HAP-1 (cell line): ENCODE data around the gene MADD.
"Not testable (repeated sequence)": the region's sequence is repeated elsewhere in the genome, so short reads cannot be mapped to it uniquely, and the experiment has no call there.

Source experiments
- DNase-seq, 2 experiments: peaks; one replicate each; pipeline ENCODE4 v3.0.0-alpha.2; 2016 to 2020; ENCODE audit warnings: low spot score in 2 of 2
- H3K27me3 ChIP-seq: fragments of 250-450 bp; sonication (Bioruptor Pico); 2 replicates; pipeline ENCODE4 v1.5.1; 2020; ENCODE audit warnings: low read depth, mild to moderate bottlenecking, moderate library complexity
- H3K36me3 ChIP-seq: fragments of 250-450 bp; sonication (Bioruptor Pico); replicated peaks from 2 replicates; pipeline ENCODE4 v1.5.1; 2020; ENCODE audit warnings: mild to moderate bottlenecking
- H3K4me1 ChIP-seq: fragments of 250-450 bp; sonication (Bioruptor Pico); 2 replicates; pipeline ENCODE4 v1.5.1; 2020; ENCODE audit warnings: mild to moderate bottlenecking
- H3K4me3 ChIP-seq: fragments of 250-450 bp; sonication (Bioruptor Pico); 2 replicates; pipeline ENCODE4 v1.5.1; 2020; ENCODE audit warnings: mild to moderate bottlenecking, moderate library complexity
- H3K9me3 ChIP-seq: fragments of 250-450 bp; sonication (Bioruptor Pico); 2 replicates; pipeline ENCODE4 v1.5.1; 2020; ENCODE audit warnings: mild to moderate bottlenecking, moderate library complexity
- in situ Hi-C: fragments of 300-500 bp; cut with MboI; formaldehyde crosslinking; loops from 3 replicates; pipeline ENCODE4 v1.14.3; 2020; ENCODE audit warnings: low sequenced_read_pairs, inconsistent platforms, mixed read lengths

Gene MADD

DNA sequence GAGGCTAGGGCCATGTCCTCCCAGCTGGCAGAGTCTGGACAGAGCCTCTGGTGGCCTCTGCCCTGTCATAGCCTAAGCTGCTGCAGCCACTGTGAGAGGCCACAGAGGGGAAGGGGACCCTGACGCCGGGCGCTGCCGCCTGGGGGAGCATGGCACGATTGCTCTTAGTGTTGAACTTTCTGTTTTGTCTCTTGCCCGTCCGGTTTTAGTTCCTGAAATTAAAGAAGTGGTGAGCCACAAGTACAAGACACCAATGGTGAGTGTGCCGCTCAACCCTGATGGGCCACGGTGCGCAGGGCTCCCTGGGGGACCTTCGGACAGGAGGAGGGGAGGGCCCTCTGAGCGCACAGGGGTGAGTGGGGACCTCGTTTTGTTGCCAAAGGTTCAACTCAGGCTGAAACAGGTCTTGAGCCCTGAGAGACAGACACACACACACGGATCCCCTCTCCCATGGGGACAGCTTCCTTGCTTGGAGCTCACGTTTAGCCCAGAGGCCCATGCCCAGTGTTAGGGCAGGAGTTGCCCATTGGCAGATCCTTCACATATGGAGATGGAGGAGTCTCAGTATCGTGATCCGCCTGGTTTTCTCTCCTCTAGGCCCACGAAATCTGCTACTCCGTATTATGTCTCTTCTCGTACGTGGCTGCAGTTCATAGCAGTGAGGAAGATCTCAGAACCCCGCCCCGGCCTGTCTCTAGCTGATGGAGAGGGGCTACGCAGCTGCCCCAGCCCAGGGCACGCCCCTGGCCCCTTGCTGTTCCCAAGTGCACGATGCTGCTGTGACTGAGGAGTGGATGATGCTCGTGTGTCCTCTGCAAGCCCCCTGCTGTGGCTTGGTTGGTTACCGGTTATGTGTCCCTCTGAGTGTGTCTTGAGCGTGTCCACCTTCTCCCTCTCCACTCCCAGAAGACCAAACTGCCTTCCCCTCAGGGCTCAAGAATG is 58.8 kb downstream of the MADD start:
- H3K4me3 ChIP-seq = no peak overlapping the region
- H3K9me3 ChIP-seq = no peaks in the 10 kb centered on the region
- H3K4me1 ChIP-seq = no peaks in the 10 kb centered on the region
- H3K36me3 ChIP-seq = peaks cover 8% of the 10 kb centered on the region
- in situ Hi-C loops = no loop called here
- no peaks in the 10 kb centered on the region for H3K27me3 ChIP-seq
- DNase-seq = no peak

DNA sequence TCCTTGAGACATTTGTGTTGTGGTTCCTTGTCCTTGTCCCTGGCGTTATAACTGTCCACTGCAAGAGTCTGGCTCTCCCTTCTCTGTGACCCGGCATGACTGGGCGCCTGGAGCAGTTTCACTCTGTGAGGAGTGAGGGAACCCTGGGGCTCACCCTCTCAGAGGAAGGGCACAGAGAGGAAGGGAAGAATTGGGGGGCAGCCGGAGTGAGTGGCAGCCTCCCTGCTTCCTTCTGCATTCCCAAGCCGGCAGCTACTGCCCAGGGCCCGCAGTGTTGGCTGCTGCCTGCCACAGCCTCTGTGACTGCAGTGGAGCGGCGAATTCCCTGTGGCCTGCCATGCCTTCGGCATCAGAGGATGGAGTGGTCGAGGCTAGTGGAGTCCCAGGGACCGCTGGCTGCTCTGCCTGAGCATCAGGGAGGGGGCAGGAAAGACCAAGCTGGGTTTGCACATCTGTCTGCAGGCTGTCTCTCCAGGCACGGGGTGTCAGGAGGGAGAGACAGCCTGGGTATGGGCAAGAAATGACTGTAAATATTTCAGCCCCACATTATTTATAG is 59.6 kb downstream of the MADD start:
- DNase-seq = no peak
- no peaks in the 10 kb centered on the region for H3K4me1 ChIP-seq
- H3K4me3 ChIP-seq = no peak overlapping the region
- peaks cover 8% of the 10 kb centered on the region for H3K36me3 ChIP-seq
- in situ Hi-C loops = no loop called here
- no peaks in the 10 kb centered on the region for H3K9me3 ChIP-seq
- no peaks in the 10 kb centered on the region for H3K27me3 ChIP-seq

DNA sequence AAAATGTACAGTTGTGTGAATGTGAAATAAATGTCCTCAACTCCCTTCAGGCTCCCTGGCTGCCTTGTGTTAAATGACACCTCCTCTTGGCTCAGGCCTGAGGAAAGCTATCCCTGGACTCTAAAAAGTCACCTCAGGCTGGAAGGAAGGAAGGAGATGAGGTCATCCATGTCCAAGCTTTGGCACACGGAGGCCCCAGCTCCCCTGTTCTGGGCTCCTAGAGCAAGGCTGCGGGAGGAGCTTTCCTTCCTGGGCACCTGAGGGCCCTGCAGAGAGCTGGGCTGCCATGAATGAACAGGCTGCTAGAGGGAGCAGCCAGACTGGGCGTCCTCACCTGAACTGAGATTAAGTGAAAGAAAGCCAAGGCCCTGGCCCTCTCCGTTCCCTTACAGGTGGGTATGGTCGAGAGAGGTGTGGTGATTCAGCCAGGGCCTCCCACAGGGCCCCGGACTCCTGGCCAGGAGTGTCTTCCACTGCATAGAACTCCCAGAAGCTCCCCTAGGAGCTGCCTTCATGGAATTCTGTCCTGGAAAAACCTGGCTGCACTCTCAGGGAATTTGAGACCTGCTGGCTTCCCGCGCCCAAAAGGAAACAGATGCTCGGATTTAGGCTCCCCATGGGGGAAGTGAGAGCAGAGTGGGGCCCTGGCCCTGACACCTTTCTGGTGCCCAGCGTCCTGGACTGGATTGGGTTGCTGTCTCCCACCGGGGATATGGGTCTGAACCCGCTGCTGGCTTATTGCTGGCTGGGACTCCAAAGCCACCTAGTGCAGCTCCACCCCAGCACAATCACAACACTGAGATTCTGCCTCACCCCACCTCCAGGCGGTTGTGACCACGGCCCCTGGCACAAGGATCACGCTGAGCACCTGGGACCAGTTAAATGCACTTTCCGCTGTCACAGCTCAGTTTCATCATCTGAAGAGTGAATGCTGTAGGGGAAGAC is 60.3 kb downstream of the MADD start:
- DNase-seq = no peak
- Histone ChIP-seq H3K4me3 (no peak overlapping the region), H3K27me3 (no peaks in the 10 kb centered on the region), H3K36me3 (peaks cover 8% of the 10 kb centered on the region), H3K9me3 (no peaks in the 10 kb centered on the region), H3K4me1 (no peaks in the 10 kb centered on the region)
- in situ Hi-C loops = no loop called here

DNA sequence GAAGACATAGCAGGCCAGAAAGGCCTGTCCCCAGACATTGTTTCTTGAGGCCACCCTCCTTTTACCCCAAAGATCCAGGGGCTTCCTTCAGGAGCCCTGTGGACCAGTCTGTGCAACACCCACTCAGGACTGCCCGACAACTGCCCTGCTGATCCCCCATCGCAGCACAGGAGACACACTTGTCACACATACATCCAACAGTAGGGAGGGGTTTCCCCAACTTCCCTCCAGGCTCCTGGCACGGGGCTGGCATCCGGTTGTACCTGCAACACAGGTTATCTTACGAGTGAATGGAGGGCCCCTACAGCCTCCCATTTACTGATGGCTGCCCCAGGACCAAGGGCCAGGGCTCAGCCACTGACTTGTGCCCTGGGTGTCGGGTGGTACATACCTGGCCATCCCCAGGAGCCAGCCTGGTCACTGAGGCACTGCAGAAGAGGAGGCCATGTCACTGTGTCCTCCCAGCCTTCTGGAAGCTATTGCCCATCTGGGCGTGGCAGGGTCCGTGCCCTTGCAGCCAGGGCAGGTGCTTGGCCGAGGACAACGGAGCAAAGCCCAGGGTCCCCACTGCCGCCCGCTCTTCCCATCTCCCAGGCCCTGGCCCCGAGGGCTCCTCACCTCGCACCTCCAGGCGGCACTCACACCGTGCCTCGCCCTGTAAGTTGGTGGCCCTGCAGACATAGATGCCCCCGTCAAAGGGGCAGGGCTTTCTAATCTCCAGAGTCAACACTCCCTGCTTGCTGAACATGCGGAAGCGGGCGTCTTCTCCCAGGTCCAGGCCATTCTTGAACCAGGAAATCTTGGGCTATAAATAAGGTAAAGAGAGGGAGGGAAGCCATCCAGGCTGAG is 61.7 kb downstream of the MADD start:
- H3K36me3 ChIP-seq = peaks cover 8% of the 10 kb centered on the region
- no peak overlapping the region for H3K4me3 ChIP-seq
- H3K9me3 ChIP-seq = no peaks in the 10 kb centered on the region
- DNase-seq = no peak
- in situ Hi-C loops = no loop called here
- no peaks in the 10 kb centered on the region for H3K27me3 ChIP-seq
- no peaks in the 10 kb centered on the region for H3K4me1 ChIP-seq

DNA sequence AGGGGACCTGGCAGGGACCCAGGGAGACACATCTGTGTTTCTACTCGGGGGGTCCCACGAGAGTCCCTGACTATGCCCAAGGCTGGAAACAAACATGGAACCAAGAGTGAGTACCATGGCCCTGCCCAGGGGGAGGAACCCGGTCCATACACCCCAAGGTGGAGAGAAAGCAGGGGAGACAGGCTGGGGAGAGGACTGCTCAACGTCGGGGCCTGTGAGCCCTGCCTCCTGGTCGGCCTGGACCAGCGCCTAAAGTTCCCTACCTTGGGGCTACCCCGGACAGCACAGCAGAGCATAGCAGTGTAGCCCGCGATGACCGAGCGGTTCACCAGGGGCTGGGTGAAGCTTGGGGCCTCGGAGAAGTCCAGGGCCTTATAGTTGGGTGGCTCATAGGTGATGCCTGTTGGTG is 62.4 kb downstream of the MADD start:
- no peaks in the 10 kb centered on the region for H3K27me3 ChIP-seq
- peaks cover 8% of the 10 kb centered on the region for H3K36me3 ChIP-seq
- no peak for DNase-seq
- H3K4me1 ChIP-seq = no peaks in the 10 kb centered on the region
- in situ Hi-C loops = no loop called here
- no peak overlapping the region for H3K4me3 ChIP-seq
- H3K9me3 ChIP-seq = no peaks in the 10 kb centered on the region

DNA sequence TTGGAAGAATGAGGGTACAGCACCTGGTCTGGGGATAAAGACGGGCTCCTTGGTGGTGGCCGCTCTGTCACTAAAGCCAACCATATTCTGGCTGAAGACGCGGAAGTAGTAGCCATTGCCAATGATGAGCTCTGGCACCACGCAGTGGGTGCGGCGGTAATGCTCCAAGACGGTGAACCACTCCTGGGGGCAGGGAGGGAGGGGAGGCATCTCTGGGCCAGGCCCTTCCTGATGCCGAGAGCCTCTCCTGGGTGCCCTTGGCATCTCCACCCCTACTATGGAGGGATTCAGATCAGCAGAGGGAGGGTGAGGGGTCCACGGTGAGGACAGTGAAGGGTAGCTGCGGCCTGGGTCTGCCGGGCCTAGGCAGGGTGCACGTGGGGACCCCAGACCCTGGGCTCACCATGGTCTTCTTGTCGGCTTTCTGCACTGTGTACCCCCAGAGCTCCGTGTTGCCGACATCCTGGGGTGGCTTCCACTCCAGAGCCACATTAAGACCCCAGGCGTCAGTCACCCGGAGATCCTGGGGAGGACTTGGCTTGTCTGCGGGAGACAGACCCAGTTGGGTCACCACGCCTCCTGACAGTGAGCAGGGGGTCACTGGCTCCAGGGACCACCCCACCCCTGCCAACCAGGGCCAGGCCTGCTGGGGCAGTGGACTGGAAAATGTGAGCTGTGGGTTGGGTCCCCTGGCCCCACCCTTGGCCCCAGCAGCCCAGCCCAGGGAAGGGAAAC is 63.0 kb downstream of the MADD start:
- in situ Hi-C loops = no loop called here

DNA sequence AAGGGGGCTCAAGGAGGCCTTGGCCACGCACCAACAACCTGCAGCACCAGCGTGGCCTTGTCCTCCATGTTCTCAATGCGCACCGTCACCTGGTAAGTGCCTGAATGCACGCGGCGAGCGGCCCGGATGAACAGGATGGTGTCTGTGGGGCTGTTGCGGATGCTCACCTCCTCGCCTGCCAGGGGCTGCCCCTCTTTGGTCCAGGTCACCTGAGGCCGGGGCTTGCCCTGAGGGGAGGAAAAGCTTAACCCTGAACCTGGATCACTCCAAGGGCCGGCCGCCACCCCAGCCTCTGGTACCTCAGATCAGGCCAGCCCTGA is 63.6 kb downstream of the MADD start:
- Histone ChIP-seq H3K36me3 (peaks cover 8% of the 10 kb centered on the region), H3K9me3 (no peaks in the 10 kb centered on the region), H3K4me1 (no peaks in the 10 kb centered on the region), H3K4me3 (no peak overlapping the region), H3K27me3 (no peaks in the 10 kb centered on the region)
- in situ Hi-C loops = no loop called here
- no peak for DNase-seq

More for the DNA sequence above, 63.0 kb downstream of the MADD start:
- Histone ChIP-seq H3K9me3 (no peaks in the 10 kb centered on the region), H3K27me3 (no peaks in the 10 kb centered on the region), H3K4me1 (no peaks in the 10 kb centered on the region), H3K4me3 (no peak overlapping the region), H3K36me3 (peaks cover 8% of the 10 kb centered on the region)
- DNase-seq = no peak

DNA sequence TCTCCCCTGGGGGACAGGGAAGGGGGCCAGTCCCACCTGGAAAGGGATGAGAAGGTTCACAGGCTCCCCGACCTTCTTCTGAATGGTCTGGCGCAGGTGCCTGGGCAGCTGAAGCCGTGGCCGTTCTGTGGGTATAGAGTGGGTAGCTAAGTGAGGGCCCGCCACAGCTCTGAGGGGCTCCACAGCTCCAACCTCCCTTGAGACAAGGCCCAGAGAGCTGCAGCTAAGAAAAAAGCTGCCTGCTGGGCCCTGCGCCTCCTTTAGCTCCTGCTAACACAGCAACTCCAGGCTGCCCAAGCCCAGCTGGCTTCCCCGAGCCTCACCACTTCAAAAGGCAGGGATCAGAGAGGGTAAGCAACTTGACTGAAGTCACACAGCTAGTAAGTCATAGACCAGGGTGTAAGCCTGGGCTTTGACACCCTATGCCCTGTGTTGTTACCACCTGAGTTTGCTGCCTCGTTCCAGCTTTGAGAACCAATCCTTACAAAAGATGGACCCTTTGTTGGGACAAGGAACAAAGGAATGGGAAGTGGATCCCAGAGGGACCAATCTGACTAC is 64.0 kb downstream of the MADD start:
- Histone ChIP-seq H3K36me3 (peaks cover 4% of the 10 kb centered on the region), H3K27me3 (no peaks in the 10 kb centered on the region), H3K4me1 (no peaks in the 10 kb centered on the region), H3K9me3 (no peaks in the 10 kb centered on the region), H3K4me3 (no peak overlapping the region)
- in situ Hi-C loops = no loop called here
- no peak for DNase-seq

DNA sequence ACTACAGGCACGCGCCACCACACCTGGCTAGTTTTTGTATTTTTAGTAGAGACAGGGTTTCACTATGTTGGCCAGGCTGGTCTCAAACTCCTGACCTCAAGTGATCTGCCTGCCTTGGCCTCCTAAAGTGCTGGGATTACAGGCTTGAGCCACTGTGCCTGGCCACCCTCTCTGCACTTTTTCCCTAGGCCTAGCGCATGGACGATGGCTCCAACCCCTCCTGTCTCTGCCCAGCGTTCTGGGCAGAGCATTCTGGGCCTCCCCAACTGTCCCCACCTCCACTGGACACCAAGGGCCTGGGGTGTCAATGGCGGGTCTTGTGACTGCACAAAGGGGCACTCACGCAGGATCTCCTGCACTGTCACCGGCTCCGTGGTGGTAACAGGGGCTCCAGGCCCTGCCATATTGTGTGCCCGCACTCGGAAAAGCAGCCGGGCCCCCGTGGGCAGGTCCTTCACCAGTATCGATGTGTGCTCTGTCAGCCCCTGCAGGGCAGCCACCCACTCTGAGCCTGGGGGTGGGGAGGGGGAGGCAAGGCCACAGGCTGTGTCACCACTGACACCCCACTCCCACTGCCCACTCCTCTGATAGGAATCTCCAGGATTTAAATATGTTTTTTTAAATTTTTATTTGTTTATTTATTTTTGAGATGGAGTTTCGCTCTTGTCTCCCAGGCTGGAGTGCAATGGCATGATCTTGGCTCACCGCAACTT is 64.9 kb downstream of the MADD start:
- H3K4me1 ChIP-seq, H3K9me3 ChIP-seq, in situ Hi-C loops, H3K4me3 ChIP-seq, H3K27me3 ChIP-seq, DNase-seq, H3K36me3 ChIP-seq: not testable (repeated sequence)

DNA sequence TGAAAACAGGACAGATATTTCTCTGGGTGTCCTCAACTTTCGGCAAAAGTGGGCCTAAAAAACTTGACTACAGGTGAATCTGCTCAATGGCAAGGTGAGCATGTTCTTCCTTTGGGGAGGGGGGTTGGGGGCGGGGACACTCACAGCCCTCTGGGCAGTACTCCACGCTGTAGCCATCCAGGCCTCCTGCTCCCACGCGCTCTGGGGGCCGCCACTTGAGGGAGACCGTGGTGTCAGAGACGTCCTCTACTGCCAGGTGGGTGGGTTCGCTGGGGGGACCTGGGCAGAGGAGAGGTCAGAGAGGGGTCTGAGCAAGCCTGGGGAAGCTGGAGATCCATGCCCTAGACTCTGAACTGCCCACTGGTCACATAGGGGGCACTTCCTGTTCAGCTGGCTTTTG is 65.8 kb downstream of the MADD start:
- no peaks in the 10 kb centered on the region for H3K27me3 ChIP-seq
- no peaks in the 10 kb centered on the region for H3K9me3 ChIP-seq
- no peaks in the 10 kb centered on the region for H3K36me3 ChIP-seq
- in situ Hi-C loops = no loop called here
- H3K4me3 ChIP-seq = no peak overlapping the region
- H3K4me1 ChIP-seq = no peaks in the 10 kb centered on the region
- no peak for DNase-seq

DNA sequence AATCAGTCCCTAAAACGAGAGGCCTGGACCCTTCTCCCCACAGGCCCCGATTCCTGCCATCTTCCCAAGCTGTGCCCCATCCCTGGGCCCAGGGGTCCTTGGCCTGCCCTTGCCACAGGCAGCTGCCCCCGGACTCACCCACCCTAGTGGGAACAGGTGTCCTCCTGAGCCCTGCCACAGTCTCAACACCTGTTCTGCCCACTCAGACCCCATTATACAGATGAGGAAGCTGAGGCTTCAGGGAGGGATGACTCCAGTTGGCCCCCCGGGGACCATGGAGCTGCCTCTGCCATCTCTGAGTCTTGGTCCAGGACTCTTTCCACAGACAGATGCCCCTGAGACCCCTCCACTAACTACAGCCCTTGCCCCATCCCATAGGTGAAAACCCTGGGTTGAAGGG is 66.7 kb downstream of the MADD start:
- Histone ChIP-seq H3K9me3 (no peaks in the 10 kb centered on the region), H3K4me3 (no peak overlapping the region), H3K27me3 (no peaks in the 10 kb centered on the region), H3K36me3 (no peaks in the 10 kb centered on the region), H3K4me1 (no peaks in the 10 kb centered on the region)
- in situ Hi-C loops = no loop called here
- DNase-seq = no peak

DNA sequence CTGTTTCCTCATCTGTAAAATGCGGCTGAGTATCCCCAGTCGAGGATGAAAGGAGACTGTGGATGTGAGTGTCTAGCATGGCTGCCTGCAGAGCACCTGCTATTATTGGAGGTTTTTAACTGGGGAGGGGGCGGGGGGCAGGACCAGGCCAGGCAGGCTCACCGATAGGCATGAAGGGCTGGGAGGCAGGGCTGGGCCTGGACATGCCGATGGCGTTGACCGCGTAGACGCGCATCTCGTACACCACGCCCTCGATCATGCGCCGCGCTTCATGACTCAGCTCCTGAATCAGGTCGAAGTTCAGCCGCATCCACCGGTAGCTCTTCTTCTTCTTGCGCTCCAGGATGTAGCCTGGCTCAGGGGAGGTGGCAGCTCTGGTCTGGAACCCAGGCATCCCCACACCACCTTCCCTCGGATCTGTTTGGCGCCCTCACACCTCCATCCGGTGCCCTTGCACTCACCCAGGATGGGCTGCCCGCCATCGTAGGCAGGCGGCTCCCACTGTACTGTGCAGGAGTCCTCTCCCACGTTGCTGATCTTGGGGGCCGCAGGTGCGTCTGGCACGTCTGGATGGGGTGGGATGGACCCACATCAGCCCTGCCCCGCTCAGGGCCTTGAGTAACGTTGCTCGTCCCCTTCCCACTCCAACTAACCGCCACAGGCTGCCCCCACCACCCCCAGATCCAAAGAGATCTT is 67.4 kb downstream of the MADD start:
- Histone ChIP-seq H3K4me1 (no peaks in the 10 kb centered on the region), H3K4me3 (no peak overlapping the region), H3K9me3 (no peaks in the 10 kb centered on the region), H3K36me3 (no peaks in the 10 kb centered on the region), H3K27me3 (no peaks in the 10 kb centered on the region)
- no peak for DNase-seq
- in situ Hi-C loops = no loop called here
